ENCODE measurements around the gene CTNNA3.

The CTNNA3 gene

DNA sequence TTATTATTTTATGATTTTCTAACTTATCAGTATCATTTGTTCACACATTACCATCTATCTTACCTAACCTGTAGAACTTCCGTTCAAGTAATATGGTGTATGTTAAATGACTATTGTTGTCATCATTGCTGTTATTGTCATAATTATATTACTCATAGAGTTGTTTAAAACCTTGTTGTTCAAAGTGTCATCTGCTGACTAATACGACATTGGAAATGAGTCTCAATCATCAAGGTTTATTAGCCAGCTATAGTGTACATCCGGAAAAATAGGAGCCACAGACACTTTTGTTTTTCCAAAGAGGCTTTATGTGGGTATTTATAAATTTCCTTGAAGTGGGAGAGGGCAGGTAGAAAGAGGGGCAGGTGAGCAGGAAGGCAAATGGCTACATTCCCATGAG, 1157.1 kb downstream of the CTNNA3 start:
- no peak for DNase-seq (ENCODE audit: low read depth in 2 of 2)

DNA sequence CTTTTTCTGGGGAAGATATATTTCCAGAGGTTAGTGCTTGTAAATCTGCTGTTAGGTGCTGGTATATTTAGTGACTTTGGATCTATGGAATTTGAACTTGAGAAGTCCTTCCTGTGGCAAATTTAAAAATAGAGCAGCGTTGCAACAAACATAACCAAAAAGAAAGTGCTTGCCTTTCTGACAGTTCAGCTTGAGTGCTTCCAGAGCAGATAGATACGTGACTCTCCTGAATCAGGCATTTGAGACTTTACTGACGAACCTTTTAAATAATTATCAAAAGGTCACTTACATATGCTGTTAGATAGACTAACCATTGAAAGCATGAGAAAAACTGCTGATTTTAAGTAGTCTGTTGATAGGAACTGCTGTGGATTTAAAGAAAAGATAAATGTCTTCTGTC, 1157.6 kb downstream of the CTNNA3 start:
- no peak for DNase-seq (ENCODE audit: low read depth in 2 of 2)

DNA sequence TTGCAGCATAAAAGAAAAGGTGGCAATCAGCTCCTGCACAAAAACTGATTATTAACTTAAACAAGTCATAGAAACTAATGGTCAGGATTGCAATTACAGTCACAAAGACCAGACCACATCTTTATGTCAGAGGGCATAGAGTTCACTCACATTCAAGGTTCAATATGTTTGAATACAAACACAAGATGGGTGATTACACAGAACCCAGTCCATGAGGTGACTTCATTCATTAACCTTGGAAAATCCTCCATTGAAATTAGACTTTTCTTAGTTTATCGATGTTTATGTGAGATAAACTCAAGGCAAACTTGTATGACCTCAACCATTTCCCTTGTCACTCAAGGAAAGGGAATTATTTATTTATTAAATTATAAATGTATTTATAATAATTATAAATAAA, 1158.8 kb downstream of the CTNNA3 start:
- DNase-seq (ENCODE audit: low read depth in 2 of 2): no peak

DNA sequence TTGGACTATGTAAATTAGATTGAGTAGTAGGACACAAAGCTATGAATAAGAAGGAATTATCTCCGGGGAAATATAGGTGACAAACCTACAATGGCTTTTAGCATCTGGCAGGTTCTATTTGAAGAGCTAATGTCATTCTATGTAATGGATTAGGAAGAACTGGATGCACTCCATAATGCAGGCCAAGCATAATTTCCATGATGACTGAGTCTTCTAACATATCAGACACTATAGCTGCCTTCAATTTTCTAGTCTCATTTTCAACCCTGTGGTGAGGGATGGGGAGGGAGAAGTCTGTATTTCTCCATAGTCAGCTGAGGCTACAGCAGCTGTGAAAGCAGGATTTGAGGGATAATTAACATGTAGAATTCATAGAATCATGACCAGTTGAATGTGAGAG, 1160.6 kb downstream of the CTNNA3 start:
- no peak for DNase-seq (ENCODE audit: low read depth in 2 of 2)

DNA sequence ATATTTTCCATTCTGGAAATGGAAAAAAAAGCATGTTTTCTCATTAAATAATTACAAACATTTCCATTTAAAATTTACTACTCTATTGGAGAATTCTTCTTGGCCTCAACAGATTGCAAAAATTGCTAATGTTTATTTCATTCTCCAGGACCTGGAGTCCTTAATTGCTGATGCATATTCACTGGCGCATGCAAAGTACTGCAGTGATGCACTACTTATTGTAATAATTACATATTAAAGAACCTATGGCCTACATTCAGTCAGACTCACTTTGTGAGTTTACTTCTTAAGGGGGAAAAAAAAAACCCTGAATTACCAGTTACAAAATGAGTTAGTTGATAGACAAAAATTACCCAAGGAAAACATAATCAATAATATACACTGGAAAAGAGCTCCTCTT, 1161.1 kb downstream of the CTNNA3 start:
- DNase-seq (ENCODE audit: low read depth in 2 of 2): no peak

DNA sequence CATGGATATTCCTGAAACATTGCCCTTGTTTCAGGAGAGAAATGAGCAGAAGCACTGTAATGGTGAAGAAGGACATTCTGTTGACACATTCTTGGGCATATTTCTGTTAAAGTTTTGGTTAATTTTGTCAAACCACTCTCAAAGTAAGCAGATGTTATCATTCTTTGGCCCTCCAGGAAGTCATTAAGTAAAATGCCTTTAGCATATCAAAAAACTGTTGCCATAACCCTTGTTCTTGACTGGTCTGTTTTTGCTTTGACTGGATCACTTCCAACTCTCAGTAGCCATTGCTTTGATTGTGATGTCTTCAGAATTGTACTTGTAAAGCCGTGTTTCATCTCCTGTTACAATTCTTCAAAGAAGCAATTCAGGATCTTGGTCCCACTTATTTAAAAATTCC, 1174.5 kb downstream of the CTNNA3 start:
- no peak for DNase-seq (ENCODE audit: low read depth in 2 of 2)

DNA sequence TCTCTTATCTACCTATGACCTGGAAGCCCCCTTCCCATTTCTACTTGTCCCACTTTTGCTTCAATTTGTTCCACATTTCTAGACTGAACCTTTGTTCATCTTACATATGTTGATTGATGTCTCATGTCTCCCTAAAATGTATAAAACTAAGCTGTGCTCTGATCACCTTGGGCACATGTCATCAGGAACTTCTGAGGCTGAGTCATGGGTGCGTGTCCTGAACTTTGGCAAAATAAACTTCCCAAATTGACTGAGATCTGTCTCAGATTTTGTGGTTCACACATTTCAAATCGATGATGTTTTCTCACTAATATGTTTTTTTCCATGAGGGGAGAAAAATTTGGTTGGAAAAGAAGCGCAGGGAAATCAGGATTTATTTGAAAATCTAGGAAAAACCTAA, 1176.4 kb downstream of the CTNNA3 start:
- no peak for DNase-seq (ENCODE audit: low read depth in 2 of 2)

DNA sequence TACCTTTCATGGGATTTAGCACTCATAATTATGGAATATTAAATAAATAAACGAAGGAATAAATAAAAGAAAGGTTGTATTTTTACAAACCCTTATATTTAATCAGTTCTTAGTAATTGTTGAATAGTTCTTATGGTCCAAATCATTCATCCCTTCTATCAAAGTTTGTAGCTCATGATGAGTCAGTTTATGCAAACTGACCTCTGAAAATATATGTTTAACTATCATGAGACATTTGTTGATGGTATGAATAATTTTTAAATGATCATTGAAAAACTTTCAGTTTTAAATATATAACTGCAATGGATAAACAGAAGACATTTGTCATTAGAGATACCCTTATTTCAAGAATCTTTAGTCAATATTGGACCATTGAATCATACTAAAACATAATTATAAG, 1181.3 kb downstream of the CTNNA3 start:
- DNase-seq (ENCODE audit: low read depth in 2 of 2): no peak

DNA sequence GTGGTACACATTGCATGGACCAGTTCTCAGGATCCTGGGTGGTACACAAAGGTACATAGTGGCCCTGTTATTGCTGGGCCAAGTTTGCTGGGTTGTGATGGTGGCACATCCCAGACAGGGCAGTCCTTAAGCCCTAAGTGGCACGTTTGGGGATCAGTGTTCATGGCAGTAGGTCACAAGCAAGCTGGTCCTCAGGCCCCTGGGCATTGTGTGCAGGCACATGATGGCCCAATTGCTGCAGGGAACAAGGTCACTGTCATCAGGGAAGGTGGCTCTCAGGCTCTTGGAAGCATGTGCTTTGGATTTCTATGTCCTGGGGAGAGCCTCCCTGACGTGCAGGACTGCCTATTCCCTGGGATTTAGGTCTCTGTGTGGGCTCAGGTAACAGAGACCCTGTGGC, 1182.5 kb downstream of the CTNNA3 start:
- DNase-seq (ENCODE audit: low read depth in 2 of 2): no peak

DNA sequence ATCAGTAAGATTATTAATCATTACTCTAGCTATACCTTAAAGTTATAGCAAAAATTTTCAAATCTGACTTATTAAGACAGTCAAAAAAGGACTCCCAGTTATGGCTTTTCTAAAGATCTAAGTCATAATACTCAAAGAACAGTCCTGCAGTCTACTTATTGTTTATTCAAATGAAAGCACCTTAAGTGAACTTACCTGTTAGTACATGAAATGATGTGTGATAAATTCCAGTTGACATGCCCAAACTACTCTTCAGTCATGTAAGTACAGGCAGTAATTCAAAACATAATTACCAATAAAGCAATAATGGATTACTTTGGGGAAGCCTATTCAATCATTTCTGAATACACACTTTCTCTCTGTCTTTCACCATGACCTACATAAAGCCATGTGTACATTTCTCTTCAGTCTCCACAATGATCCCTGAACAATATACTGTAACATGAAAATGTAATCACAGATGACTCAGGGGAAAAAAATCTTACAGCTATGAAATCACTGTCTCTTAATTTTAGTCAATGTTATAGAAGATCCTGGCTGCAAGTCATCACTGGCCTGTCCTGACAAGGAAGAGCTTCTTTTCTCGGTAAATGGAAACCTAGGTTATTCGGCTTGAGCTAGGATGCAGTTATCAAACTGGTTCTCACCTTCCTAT, 1190.9 kb downstream of the CTNNA3 start:
- no peak for DNase-seq (ENCODE audit: low read depth in 2 of 2)

DNA sequence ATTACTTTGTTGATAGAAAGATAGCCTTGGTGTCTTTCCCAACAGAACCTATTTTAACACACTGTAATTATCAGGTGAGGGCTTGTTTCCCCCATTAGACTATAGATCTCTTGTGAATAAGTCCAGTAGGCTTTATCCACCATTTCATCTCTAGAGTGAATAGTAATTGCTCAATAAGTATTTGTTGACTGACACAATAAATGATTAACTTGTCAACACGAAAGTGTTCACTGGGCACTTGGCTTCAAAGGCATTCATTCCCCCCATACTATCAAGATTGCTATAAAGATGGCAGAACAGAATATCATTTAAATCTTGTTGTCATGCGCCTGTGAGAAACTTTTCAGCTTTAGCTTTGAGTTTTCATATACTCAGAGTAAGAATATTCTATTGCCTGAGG, 1194.6 kb downstream of the CTNNA3 start:
- no peak for DNase-seq (ENCODE audit: low read depth in 2 of 2)

DNA sequence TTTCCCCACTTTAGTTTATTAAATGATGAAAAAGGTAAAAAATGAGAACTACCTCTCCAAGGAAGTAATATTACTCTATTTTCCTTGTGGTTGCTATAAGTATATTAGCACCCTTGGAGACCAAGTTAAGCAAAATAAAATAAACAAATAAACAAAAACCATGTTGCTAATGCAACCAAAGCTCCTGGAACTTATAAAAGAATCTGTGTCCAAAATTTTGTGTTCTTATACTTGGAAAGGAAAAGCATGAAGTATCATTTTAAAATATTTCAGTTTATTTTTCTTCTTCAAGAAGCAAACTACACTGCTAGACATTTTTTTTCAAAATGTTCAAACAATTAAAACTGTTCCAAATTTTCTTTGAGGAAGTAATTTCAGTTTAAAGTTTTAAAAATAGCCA, 1212.0 kb downstream of the CTNNA3 start:
- DNase-seq (ENCODE audit: low read depth in 2 of 2): no peak

DNA sequence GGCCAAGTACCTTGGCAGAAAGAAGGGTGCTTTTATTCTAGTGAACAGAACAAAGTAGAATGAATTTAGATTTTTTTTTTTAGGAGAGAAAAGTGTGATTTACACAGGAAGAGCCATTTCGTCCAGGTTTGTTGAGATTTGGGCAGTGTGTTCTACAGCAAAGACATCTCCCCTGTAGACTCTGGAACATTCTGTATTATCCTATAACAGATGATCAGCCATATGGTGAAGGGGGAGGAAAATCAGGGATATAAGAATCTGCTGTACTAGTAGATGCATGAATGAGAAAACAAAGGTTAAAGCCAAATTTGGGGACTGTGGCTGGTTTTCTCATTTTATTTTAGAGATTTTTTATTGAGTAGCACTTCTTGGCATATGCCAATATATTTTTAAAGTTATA, 1223.8 kb downstream of the CTNNA3 start:
- no peak for DNase-seq (ENCODE audit: low read depth in 2 of 2)

DNA sequence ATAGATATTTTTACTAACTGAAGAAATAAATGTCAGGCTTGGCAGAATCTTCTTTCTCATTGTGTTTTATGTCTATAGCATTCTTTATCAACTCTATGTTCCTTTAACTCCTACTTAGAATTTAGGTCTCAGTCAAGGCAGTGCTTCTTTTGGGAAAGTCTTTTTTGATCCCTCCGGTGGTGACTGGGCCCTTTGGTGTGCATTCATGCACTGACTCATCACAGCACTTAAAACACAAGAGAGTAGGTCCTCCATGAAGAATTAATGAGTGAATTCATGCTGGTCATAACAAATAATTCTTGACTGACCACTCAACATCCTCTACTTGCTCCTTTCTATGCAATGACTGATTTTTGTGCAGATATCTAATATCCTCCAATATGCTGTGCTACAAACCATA, 1229.0 kb downstream of the CTNNA3 start:
- DNase-seq (ENCODE audit: low read depth in 2 of 2): no peak

DNA sequence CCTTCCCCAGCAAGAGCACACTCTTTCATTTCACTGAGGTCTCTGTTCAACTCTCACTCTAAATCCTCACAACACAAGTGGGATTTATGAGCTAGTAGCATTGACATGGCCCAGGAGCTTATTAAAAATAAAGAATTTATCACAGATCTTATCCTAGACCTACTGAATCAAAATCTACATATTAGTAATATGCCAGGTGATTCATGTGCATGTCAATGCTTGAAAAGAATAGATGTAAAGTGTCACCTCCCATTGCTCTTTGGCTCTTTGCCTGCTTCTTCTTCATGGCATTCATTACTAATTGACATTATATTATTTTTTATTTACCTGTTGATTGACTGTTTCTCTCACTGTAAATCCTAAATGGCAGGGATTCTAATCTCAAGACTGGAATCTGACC, 1229.4 kb downstream of the CTNNA3 start:
- DNase-seq (ENCODE audit: low read depth in 2 of 2): no peak

DNA sequence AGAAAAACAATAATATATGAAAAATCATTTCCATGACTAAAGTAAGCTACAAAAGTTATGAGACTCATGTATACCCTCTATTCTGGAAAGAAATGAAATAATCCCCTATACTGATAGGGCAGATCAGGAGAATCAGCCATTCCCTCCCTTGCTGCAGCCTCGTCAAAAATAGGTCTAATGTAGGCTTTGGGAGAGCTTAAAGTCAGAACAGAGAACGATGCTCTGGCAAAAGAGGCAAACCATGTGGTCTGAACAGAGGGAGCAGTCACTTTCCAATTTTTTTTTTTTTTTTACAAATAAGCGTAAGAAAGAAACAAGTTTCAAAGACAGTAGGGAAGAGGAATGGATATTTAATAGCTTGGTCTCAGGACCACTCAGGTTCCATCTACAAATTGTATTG, 1232.4 kb downstream of the CTNNA3 start:
- DNase-seq (ENCODE audit: low read depth in 2 of 2): no peak

DNA sequence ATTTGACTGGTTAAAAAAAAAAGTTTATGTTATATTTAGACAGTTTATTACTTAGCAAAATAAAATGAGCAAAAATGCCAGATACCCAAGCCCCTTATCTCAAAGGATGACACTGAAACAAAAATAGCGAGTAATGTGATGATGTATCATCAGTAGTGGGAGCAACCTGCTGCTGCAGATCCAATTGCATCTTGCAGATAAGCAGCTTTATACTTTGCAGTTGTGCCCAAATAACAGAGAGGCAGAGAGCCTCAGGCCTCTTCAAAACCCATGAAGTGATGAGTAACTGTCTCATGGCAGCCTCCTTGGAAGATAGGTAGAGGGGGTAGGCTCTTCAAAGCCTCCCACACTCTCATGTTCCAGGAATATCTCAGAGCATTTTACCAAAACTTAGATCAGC, 1238.4 kb downstream of the CTNNA3 start:
- DNase-seq (ENCODE audit: low read depth in 2 of 2): no peak

DNA sequence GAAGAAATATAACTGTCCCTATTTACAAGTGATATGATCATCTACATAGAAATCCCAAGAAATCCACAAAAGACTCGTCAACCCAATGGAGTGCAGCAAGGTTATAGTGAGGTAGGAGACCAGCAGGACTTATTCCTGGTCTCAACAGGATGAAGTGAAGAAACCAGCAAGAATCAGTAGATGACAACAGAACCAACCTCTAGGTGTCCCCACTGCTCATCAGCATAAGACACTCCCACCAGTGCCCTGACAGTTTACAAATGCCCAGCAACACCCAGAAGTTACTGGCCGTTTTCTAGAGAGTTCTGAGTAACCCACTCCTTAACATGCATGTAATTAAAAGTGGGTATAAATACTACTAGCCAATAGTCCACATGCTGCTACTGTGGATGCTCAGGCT, 1240.7 kb downstream of the CTNNA3 start:
- no peak for DNase-seq (ENCODE audit: low read depth in 2 of 2)

DNA sequence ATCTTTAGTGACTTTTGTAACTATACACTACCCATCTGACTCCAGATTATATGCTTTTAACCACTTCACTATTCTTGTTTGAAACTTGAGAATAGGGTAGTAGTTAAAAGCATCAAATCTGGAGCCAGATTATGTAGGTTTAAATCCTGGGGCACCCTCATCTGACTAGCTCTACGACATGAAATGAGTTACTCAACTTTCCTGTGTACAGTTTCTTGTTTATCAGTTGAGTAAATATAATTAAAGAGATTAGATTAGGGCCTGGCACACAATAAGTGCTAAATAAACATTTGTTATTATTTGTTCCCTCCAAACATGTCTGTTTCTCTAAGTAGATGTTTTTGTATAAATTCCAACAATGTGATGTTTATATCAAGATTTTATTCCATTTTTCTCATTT, 1255.4 kb downstream of the CTNNA3 start:
- DNase-seq (ENCODE audit: low read depth in 2 of 2): no peak

DNA sequence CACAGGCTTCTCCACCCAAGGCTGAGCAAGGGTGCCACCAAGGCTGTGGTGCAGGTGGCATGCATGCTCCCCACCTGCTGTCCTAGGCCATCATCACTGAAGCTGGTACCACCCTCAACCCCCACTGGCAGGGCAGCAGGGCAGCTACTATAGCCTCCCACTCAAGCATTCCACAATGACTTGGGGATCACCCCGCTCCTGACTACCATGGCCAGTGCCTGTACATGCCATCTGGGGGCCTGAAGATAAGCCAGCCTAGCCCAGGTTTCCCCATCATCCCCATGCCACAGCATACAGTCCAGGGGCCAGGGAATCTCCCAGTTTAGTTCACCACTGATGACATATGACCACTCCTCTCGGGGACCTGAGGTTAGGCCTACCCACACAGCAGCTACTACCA, 1281.1 kb downstream of the CTNNA3 start:
- DNase-seq (ENCODE audit: low read depth in 2 of 2): no peak

DNA sequence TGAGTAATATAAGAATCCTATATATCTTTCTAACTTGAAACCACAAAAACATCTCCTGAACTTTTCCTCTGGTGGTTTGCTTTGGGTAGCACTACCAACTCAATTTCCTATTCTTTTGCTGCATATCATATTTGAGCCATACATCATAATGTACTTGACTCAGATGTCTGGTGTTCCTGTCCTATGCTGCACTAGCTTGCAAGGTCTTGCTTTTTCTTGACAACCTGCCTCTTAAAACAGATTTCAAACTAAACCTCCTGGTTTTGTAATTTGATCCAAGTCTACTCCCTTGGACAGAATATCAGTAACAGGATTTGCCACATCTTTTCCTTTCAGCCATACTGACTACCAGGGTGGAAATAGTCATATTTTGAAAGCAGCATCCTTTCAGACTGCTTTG, 1290.4 kb downstream of the CTNNA3 start:
- no peak for DNase-seq (ENCODE audit: low read depth in 2 of 2)

DNA sequence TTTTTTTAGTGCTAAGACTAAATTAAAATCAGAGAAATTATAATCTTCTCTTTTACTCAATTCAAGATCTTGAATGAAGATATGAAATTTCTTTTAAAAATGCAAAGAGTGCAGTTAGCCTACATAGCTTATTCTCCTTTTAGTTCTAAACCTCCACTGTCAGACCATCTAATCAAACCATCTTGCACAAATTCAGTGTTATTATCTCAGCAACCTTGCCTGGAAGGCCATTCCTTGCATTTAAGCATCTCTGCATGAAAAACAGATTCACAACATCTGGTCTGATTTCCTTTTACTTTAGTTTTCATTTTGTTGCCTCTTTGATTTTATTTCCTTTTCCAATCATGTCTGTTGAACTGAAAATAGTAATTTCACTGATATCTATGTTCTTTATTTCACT, 1297.3 kb downstream of the CTNNA3 start:
- no peak for DNase-seq (ENCODE audit: low read depth in 2 of 2)

DNA sequence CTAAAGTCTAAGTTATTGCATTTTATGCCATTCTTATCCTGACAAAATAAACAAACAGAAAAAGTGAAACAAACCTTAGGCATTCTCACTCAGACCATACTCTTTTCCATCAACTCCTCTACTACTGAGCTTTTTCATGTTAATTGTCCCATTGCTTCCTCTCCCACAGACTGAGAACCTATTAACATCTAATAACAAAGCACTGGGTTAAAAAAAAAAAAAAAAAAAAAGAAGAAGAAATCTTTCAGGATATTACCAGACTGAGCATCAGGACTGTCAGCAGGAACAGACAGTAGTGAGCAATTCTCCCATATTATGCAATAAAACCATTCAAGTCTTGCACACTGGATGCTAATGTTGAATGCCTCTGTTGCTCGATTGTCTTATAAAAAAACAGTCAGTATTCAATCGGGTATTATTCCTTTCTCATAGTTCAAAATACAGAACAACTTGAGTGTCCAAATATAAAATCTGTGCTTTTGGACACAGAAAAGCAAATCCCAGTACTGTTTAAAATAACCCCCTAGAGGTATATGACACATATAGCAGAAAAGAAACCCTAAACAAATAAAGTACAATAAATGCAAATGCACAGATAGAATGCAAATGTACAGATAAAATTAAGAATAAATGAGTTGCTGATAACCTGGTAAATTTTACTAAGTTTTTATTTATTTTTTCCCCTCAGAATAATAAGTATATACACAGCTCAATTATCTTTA, 1301.5 kb downstream of the CTNNA3 start:
- DNase-seq (ENCODE audit: low read depth in 2 of 2): no peak

DNA sequence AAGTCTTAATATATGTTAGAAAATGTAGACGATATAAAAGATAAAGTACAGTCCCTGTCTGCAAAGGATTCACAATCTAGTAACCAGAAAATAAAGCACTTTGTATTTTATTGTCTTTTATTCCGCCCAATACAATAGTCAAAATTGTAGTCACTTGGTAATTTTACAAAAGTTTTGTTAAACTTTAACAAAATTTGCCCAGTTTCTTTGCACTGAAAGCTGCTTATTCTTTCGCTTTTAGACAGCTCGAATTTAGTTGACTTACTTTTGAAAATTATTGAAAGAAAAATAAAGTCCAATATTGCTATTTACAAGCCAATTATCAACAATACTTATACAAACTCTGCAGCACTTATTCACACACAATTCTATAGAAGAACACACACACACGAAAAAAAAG, 1305.1 kb downstream of the CTNNA3 start:
- no peak for DNase-seq (ENCODE audit: low read depth in 2 of 2)
